BE2C (cell line): ENCODE measurements around the gene POT1.

Source experiments
- DNase-seq: peaks from one replicate; pipeline ENCODE4 v3.0.0-alpha.2; 2020
- H3K27me3 ChIP-seq: fragments of 250-450 bp; sonication (Bioruptor Pico); 2 replicates; pipeline ENCODE4 v1.5.1; 2020; ENCODE audit warnings: mild to moderate bottlenecking
- H3K36me3 ChIP-seq: fragments of 250-450 bp; sonication (Bioruptor Pico); 2 replicates; pipeline ENCODE4 v1.5.1; 2020; ENCODE audit warnings: mild to moderate bottlenecking
- H3K4me1 ChIP-seq: fragments of 250-450 bp; sonication (Bioruptor Pico); 2 replicates; pipeline ENCODE4 v1.5.1; 2020
- H3K4me3 ChIP-seq: 2 replicates; pipeline ENCODE4 v1.5.1; 2011; ENCODE audit warnings: low read depth, low read length
- H3K9me3 ChIP-seq: fragments of 250-450 bp; sonication (Bioruptor Pico); 2 replicates; pipeline ENCODE4 v1.5.1; 2020
- TF ChIP-seq, protein P1 (sequence below): IDR thresholded peaks from 2 replicates; pipeline ENCODE4 v1.5.1; 2012; ENCODE audit warnings: mild to moderate bottlenecking, low read depth, low read length

Gene POT1

DNA sequence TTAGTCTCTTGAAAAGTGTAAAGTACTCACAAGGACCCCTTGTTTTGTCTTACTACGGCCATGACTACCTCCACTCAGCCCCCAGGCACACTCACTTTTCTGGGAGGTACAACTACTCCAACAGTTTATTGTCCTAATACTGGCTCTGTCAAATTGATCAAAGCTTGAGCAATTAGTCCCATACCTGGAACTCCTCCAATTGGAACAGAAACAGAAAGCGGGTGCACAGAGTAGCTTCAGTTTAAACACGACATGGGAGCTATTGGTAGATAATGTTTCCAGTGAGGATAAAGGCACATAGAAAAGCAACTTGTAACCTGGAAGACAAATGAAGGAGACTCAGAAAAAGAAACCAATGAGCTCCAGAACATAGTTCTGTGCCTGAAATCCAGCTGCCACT, 156.3 kb downstream of the POT1 start:
- H3K36me3 ChIP-seq, result no peaks in the 10 kb centered on the region

More for the DNA sequence above, 156.3 kb downstream of the POT1 start:
- no peak for DNase-seq
- Histone ChIP-seq H3K4me3 (no peak overlapping the region), H3K9me3 (no peaks in the 10 kb centered on the region), H3K4me1 (no peaks in the 10 kb centered on the region), H3K27me3 (no peaks in the 10 kb centered on the region; the same call in 1 of the 2 replicates)
- TF ChIP-seq, protein P1, sequence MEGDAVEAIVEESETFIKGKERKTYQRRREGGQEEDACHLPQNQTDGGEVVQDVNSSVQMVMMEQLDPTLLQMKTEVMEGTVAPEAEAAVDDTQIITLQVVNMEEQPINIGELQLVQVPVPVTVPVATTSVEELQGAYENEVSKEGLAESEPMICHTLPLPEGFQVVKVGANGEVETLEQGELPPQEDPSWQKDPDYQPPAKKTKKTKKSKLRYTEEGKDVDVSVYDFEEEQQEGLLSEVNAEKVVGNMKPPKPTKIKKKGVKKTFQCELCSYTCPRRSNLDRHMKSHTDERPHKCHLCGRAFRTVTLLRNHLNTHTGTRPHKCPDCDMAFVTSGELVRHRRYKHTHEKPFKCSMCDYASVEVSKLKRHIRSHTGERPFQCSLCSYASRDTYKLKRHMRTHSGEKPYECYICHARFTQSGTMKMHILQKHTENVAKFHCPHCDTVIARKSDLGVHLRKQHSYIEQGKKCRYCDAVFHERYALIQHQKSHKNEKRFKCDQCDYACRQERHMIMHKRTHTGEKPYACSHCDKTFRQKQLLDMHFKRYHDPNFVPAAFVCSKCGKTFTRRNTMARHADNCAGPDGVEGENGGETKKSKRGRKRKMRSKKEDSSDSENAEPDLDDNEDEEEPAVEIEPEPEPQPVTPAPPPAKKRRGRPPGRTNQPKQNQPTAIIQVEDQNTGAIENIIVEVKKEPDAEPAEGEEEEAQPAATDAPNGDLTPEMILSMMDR, result no peak
